Activated naive CD4-positive, alpha-beta T cell treated with anti-CD3 and anti-CD28 coated beads, Interleukin-2, amount 10 ng/mL, durations not matched to agents 5 hours and 36 hours (primary cell): ENCODE measurements around the gene DRD3. TPM values are rescaled to one million over a fixed set of nuclear protein-coding genes. Genes with fewer than 3 reads are reported as not detected.

Experiments used
- total RNA-seq, 2 experiments: library from RNA; stranded (reverse); gene quantifications; one replicate each; pipeline ENCODE4 v1.2.3, GENCODE V29; 2021

DRD3 gene
- total RNA-seq = not detected

GRCh38 chr3:114178770-114179368, at the start of gene DRD3:
DRD3 (minus strand) TSS chr3:114179052; CDS start chr3:114171992, 7,060 bp downstream.

Other genes with a start within 250 kb of the DRD3 start
- gene ZDHHC23, start 231.0 kb downstream of the DRD3 start, total RNA-seq = 1 to 10 TPM; 1.9 to 2.8 TPM
- gene CCDC191, start 122.5 kb downstream of the DRD3 start, total RNA-seq = 1 to 10 TPM; 4.0 to 4.1 TPM
- 10 to 100 TPM; 24.7 to 29.4 TPM for gene QTRT2, start 122.3 kb downstream of the DRD3 start, total RNA-seq
- gene ZNF80, start 58.5 kb upstream of the DRD3 start, total RNA-seq = under 1 TPM; 0.12 to 0.15 TPM
- 1 to 10 TPM; 3.1 to 3.3 TPM for gene TIGIT, start 115.0 kb upstream of the DRD3 start, total RNA-seq